Midbrain (tissue), 1 donor: ENCODE measurements around the gene SEPTIN14.
"Not testable (repeated sequence)": the region's sequence is repeated elsewhere in the genome, so short reads cannot be mapped to it uniquely, and the experiment has no call there.

ENCODE experiments used
- DNase-seq: peaks from one replicate; lab custom pipeline; 2025; lab: John Stamatoyannopoulos, UW

SEPTIN14 gene

GRCh38 chr7:55784151-55784550 is 78.4 kb downstream of the SEPTIN14 start:
- DNase-seq = no peak

DNA sequence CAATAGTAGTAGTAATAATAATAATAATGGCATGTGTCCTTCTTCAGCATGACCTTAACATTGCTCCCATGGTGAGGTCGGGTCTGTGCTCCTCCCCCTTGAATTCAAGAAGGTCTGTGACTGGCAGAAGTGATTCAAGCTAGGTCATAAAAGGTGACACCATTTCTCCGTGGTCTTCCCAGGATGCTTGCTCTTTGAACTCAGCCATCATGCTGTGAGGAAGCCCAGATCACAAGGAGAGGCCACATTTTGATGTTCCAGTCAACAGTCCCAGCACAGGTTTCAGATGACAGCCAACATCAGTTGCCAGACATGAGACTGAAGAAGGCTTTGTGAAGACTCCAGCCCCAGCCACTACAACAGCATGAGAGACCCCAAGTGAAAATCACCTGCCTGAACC is 83.9 kb downstream of the SEPTIN14 start:
- DNase-seq = no peak

DNA sequence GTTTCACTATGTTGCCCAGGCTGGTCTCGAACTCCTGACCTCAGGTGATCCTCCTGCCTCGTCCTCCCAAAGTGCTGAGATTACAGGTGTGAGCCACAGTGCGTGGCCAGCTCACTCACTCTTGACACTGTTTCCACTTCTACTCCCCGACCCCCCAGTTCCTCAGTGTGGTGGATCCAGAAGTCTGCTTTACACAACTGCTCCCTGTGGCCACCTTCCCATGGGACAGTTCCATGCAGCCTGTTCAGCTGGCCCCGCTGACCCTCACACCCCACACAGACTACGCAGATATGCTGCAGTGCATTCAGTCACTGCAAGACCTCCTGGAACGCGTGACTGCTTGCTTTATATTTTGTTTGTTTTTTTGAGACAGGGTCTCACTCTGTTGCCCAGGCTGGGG is 86.4 kb downstream of the SEPTIN14 start:
- no peak for DNase-seq

DNA sequence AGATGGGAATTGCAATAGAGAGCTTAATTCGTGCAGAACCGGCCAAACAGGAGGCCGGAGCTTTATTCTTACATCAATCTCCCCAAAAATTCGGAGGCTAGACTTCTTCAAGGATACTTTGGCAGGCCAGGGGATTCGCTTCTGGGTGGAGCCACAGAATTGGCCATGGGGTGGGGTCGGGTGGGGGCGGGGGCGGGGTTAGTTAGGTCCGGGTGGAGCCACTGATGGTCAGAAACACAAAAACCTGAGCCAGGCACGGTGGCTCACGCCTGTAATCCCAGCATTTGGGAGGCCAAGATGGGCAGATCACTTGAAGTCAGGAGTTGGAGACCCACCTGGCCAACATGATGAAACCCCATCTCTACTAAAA is 87.5 kb downstream of the SEPTIN14 start:
- no peak for DNase-seq

DNA sequence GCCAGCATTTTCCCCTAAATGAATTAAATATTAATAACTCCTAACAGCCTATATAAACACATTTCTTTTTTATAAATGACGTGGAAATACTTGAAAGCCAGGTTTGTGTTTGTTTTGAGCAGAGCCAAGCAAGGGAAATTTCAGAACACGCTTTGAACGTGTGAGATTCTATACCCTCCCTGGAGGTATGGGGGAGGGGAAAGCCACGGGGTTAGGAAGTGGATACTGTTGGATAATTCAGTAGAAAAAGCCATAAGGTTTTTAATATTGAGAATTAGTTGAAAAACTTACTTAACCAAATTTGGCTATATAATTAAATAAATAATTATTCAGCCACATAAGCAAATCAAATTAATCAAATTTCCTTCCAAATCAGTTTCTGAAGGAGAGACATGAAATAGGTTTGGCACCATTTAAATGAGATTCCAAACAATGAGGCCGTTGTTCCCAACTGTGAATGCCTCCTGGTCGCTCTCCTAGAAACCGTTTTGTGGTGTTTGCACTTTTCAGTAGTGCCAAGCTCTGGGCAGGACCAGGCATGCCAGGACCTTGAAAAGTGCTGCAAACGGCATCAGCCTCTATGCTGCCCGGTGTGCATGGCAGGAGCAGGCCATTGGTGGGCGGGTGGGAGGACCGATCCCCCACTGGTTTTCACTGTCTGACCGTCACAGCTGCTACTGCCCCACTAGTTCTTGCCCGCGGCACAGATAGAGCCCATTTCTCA is 88.1 kb downstream of the SEPTIN14 start:
- peak; percentile 61 for DNase-seq

DNA sequence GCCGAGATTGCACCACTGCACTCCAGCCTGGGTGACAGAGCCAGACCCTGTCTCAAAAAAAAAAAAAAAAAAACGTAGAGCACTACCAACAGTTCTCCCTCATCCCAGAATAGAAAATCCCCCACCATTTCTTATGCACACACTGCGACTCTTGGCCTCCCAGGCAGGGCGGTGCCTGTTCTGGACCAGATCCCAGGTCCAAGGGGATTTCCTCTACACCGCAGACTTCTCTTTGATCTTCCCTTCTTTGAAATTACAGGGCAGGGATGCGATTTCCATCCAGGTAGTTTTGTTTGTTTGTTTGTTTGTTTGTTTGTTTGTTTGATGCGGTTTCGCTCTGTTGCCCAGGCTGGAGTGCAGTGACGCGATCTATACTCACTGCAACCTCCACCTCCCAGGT is 91.8 kb downstream of the SEPTIN14 start:
- DNase-seq = no peak

- not testable (repeated sequence) for DNase-seq
Measured at GRCh38 chr7:55753274-55753862, 109.2 kb downstream of the SEPTIN14 start.

- DNase-seq = not testable (repeated sequence)
Measured at GRCh38 chr7:55744706-55745105, 117.8 kb downstream of the SEPTIN14 start.
